ENCODE results near the gene FANCC. TPM values are rescaled to one million over a fixed set of nuclear protein-coding genes. Genes with fewer than 3 reads are reported as not detected.

The FANCC gene
- total and polyA plus RNA-seq, 4 donors, result 8.3 to 32.4 (median 11.5) TPM

DNA sequence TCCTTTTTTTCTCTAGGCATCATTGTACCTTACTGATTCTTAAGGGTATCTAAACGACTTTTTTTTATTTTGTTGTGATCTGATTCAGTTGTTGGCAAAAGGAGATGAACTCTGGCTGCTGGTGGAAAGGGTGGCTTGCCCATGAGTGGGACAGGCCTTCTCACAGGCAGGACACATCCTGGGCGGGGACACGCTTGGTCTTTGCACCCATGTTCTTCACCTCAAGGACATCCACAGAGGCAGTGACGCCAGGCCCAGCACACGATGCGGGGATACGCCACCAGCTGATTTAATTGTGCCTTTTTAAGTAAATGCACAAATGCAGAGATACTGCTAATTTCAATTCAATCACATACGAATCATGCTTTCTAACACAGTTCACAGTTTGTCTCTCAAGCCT, 208.1 kb downstream of the FANCC start:
- peaks cover 13 to 79% (median 42%) of the 10 kb centered on the region in 4 donors for H3K36me3 ChIP-seq (ENCODE audit: control insufficient read depth in 4 of 4, insufficient read depth in 3 of 4, low read depth in 1 of 4, low read length in 3 of 4)
- TF ChIP-seq JUND (IDR thresholded peaks at IDR 0.05), result no peak
- TF ChIP-seq, protein P1, sequence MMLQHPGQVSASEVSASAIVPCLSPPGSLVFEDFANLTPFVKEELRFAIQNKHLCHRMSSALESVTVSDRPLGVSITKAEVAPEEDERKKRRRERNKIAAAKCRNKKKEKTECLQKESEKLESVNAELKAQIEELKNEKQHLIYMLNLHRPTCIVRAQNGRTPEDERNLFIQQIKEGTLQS (IDR thresholded peaks at IDR 0.05), result no peak
- 88% methylated on average over 8 of the region's 8 CpGs for WGBS
- no peak overlapping the region for H3K4me3 ChIP-seq (ENCODE audit: low read depth in 1 of 3, low read length in 3 of 3)
- no peaks in the 10 kb centered on the region for H3K9me3 ChIP-seq (ENCODE audit: control insufficient read depth in 4 of 4, low read length in 3 of 4)
- no peak for DNase-seq (ENCODE audit: low spot score)
- no peaks in the 10 kb centered on the region for H3K27me3 ChIP-seq (ENCODE audit: control insufficient read depth in 4 of 4, insufficient read depth in 4 of 4, low read length in 3 of 4)
- H3K4me1 ChIP-seq (ENCODE audit: control insufficient read depth in 4 of 4, insufficient read depth in 4 of 4, low read length in 3 of 4), result no peaks in the 10 kb centered on the region
- H3K27ac ChIP-seq (ENCODE audit: low read depth in 1 of 2, low read length in 2 of 2), result no peak overlapping the region
- H3K9ac ChIP-seq (ENCODE audit: low read depth in 1 of 2, low read length in 2 of 2), result no peak overlapping the region

DNA sequence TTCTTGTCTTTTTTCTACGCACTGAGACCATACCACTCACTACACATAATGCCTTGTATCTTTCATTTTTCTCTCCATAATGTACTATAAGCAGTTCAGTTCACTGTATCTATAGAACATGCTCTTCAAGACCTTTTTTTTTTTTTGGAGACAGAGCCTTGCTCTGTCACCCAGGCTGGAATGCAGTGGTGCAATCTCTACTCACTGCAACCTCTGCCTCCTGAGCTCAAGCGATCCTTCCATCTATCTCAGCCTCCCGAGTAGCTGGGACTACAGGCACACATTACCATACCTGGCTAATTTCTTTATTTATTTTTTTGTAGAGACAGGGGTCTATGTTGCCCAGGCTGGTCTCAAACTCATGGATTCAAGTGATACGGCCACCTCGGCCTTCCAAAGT, 208.7 kb downstream of the FANCC start:
- TF ChIP-seq FOXA1 (IDR thresholded peaks at IDR 0.05), result no peak
- TF ChIP-seq JUND (IDR thresholded peaks at IDR 0.05), result no peak
- no peak for TF ChIP-seq YY1 (IDR thresholded peaks at IDR 0.05)
- no peak for TF ChIP-seq RAD21 (IDR thresholded peaks at IDR 0.05)
- TF ChIP-seq, protein P2, sequence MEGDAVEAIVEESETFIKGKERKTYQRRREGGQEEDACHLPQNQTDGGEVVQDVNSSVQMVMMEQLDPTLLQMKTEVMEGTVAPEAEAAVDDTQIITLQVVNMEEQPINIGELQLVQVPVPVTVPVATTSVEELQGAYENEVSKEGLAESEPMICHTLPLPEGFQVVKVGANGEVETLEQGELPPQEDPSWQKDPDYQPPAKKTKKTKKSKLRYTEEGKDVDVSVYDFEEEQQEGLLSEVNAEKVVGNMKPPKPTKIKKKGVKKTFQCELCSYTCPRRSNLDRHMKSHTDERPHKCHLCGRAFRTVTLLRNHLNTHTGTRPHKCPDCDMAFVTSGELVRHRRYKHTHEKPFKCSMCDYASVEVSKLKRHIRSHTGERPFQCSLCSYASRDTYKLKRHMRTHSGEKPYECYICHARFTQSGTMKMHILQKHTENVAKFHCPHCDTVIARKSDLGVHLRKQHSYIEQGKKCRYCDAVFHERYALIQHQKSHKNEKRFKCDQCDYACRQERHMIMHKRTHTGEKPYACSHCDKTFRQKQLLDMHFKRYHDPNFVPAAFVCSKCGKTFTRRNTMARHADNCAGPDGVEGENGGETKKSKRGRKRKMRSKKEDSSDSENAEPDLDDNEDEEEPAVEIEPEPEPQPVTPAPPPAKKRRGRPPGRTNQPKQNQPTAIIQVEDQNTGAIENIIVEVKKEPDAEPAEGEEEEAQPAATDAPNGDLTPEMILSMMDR (IDR thresholded peaks at IDR 0.05; ENCODE audit: low read depth, low read length, missing input control), result no peak
- no peak for TF ChIP-seq TAF1 (conservative IDR thresholded peaks at IDR 0.05)
- TF ChIP-seq, protein P3, sequence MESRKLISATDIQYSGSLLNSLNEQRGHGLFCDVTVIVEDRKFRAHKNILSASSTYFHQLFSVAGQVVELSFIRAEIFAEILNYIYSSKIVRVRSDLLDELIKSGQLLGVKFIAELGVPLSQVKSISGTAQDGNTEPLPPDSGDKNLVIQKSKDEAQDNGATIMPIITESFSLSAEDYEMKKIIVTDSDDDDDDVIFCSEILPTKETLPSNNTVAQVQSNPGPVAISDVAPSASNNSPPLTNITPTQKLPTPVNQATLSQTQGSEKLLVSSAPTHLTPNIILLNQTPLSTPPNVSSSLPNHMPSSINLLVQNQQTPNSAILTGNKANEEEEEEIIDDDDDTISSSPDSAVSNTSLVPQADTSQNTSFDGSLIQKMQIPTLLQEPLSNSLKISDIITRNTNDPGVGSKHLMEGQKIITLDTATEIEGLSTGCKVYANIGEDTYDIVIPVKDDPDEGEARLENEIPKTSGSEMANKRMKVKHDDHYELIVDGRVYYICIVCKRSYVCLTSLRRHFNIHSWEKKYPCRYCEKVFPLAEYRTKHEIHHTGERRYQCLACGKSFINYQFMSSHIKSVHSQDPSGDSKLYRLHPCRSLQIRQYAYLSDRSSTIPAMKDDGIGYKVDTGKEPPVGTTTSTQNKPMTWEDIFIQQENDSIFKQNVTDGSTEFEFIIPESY (IDR thresholded peaks at IDR 0.05), result no peak
- TF ChIP-seq, protein P1 (IDR thresholded peaks at IDR 0.05), result no peak
- Histone ChIP-seq H3K36me3 (ENCODE audit: control insufficient read depth in 4 of 4, insufficient read depth in 3 of 4, low read depth in 1 of 4, low read length in 3 of 4) (peaks cover 13 to 78% (median 38%) of the 10 kb centered on the region in 4 donors), H3K27ac (ENCODE audit: low read depth in 1 of 2, low read length in 2 of 2) (no peak overlapping the region), H3K4me3 (ENCODE audit: low read depth in 1 of 3, low read length in 3 of 3) (no peak overlapping the region), H3K9me3 (ENCODE audit: control insufficient read depth in 4 of 4, low read length in 3 of 4) (no peaks in the 10 kb centered on the region), H3K27me3 (ENCODE audit: control insufficient read depth in 4 of 4, insufficient read depth in 4 of 4, low read length in 3 of 4) (no peaks in the 10 kb centered on the region), H3K4me1 (ENCODE audit: control insufficient read depth in 4 of 4, insufficient read depth in 4 of 4, low read length in 3 of 4) (no peaks in the 10 kb centered on the region), H3K9ac (ENCODE audit: low read depth in 1 of 2, low read length in 2 of 2) (no peak overlapping the region)
- DNase-seq (ENCODE audit: low spot score), result no peak
- whole genome bisulfite sequencing, result 97% methylated on average over 5 of the region's 5 CpGs

GRCh38 chr9:95107976-95108375, 209.5 kb downstream of the FANCC start:
- H3K4me1 ChIP-seq (ENCODE audit: control insufficient read depth in 4 of 4, insufficient read depth in 4 of 4, low read length in 3 of 4), result no peaks in the 10 kb centered on the region
- no peak overlapping the region for H3K9ac ChIP-seq (ENCODE audit: low read depth in 1 of 2, low read length in 2 of 2)
- TF ChIP-seq TAF1 (conservative IDR thresholded peaks at IDR 0.05) (no peak), SP1 (IDR thresholded peaks at IDR 0.05) (no peak)
- TF ChIP-seq, protein P4, sequence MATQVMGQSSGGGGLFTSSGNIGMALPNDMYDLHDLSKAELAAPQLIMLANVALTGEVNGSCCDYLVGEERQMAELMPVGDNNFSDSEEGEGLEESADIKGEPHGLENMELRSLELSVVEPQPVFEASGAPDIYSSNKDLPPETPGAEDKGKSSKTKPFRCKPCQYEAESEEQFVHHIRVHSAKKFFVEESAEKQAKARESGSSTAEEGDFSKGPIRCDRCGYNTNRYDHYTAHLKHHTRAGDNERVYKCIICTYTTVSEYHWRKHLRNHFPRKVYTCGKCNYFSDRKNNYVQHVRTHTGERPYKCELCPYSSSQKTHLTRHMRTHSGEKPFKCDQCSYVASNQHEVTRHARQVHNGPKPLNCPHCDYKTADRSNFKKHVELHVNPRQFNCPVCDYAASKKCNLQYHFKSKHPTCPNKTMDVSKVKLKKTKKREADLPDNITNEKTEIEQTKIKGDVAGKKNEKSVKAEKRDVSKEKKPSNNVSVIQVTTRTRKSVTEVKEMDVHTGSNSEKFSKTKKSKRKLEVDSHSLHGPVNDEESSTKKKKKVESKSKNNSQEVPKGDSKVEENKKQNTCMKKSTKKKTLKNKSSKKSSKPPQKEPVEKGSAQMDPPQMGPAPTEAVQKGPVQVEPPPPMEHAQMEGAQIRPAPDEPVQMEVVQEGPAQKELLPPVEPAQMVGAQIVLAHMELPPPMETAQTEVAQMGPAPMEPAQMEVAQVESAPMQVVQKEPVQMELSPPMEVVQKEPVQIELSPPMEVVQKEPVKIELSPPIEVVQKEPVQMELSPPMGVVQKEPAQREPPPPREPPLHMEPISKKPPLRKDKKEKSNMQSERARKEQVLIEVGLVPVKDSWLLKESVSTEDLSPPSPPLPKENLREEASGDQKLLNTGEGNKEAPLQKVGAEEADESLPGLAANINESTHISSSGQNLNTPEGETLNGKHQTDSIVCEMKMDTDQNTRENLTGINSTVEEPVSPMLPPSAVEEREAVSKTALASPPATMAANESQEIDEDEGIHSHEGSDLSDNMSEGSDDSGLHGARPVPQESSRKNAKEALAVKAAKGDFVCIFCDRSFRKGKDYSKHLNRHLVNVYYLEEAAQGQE (IDR thresholded peaks at IDR 0.05), result no peak
- WGBS, result 95% methylated on average over 14 of the region's 14 CpGs
- no peak for DNase-seq (ENCODE audit: low spot score)
- no peaks in the 10 kb centered on the region for H3K9me3 ChIP-seq (ENCODE audit: control insufficient read depth in 4 of 4, low read length in 3 of 4)
- no peak overlapping the region for H3K4me3 ChIP-seq (ENCODE audit: low read depth in 1 of 3, low read length in 3 of 3)
- H3K27me3 ChIP-seq (ENCODE audit: control insufficient read depth in 4 of 4, insufficient read depth in 4 of 4, low read length in 3 of 4), result no peaks in the 10 kb centered on the region
- H3K27ac ChIP-seq (ENCODE audit: low read depth in 1 of 2, low read length in 2 of 2), result no peak overlapping the region
- peaks cover 13 to 77% (median 37%) of the 10 kb centered on the region in 4 donors for H3K36me3 ChIP-seq (ENCODE audit: control insufficient read depth in 4 of 4, insufficient read depth in 3 of 4, low read depth in 1 of 4, low read length in 3 of 4)

Data from liver (tissue), 9 donors.